GM12878 (cell line): Measurements from ENCODE around the gene GPR17. TPM values are rescaled to one million over a fixed set of nuclear protein-coding genes. Genes with fewer than 3 reads are reported as not detected.

ENCODE experiments used
- ATAC-seq: fragments of 200-7000 bp; cut with Tn5 transposase; 3 replicates; pipeline ENCODE4 v1.9.1; 2020; ENCODE audit warnings: mild to moderate bottlenecking, moderate library complexity
- BruUV-seq: library from RNA; stranded (reverse); fragments of 400-500 nt; replicated peaks from 2 replicates; lab custom pipeline; 2021; lab: Mats Ljungman, UMichigan
- CTCF ChIA-PET: fragments of 300-600 bp; sonication (Branson Sonifier 250); formaldehyde crosslinking; extraction: SDS; loops from one replicate; lab custom pipeline; 2021; ENCODE audit warnings: inconsistent platforms; lab: Yijun Ruan, JAX
- POLR2A ChIA-PET: fragments of 350-600 bp; formaldehyde crosslinking; extraction: SDS; loops from one replicate; lab custom pipeline; 2021; ENCODE audit warnings: inconsistent platforms; lab: Charles Lee
- RAD21 ChIA-PET: fragments of 300-600 bp; sonication (Branson Sonifier 250); formaldehyde crosslinking; loops from one replicate; lab custom pipeline; 2023; ENCODE audit warnings: antibody characterized with exemption; ENCODE audit not compliant: unreplicated experiment; lab: Charles Lee
- SMC1A ChIA-PET: fragments of 300-600 bp; sonication (Branson Sonifier 250); formaldehyde crosslinking; loops from one replicate; lab custom pipeline; 2023; ENCODE audit not compliant: unreplicated experiment, uncharacterized antibody; lab: Charles Lee
- DNase-seq: peaks from one replicate; pipeline ENCODE4 v3.0.0-alpha.2; 2011; ENCODE audit warnings: low read depth, low spot score
- FAIRE-seq: peaks from 3 replicates; lab custom pipeline; 2011; peaks lifted over from hg19 to GRCh38; lab: Jason Lieb, UNC
- H2AFZ ChIP-seq: 2 replicates; pipeline ENCODE4 v1.6.0; 2011; ENCODE audit warnings: low read depth, low read length, control low read depth; ENCODE audit not compliant: control insufficient read depth
- H3K27ac ChIP-seq: 2 replicates; pipeline ENCODE4 v1.5.1; 2011; ENCODE audit warnings: control low read depth; ENCODE audit not compliant: control insufficient read depth, insufficient read depth
- H3K27me3 ChIP-seq, 2 experiments: replicated peaks in 1 of 2; 2 replicates each; pipeline versions ENCODE4 v1.6.0 to v1.6.1; 2011; ENCODE audit warnings: low read length in 1 of 2; ENCODE audit not compliant: control insufficient read depth in 2 of 2, insufficient read depth in 2 of 2
- H3K36me3 ChIP-seq, 2 experiments: 2 replicates each; pipeline ENCODE4 v1.5.1; 2011; ENCODE audit warnings: low read length in 1 of 2; ENCODE audit not compliant: control insufficient read depth in 2 of 2, insufficient read depth in 2 of 2
- H3K4me1 ChIP-seq: 2 replicates; pipeline ENCODE4 v1.6.1; 2011; ENCODE audit warnings: mild to moderate bottlenecking, low read length, moderate library complexity, mixed read lengths; ENCODE audit not compliant: control insufficient read depth, insufficient read depth
- H3K4me2 ChIP-seq: 2 replicates; pipeline ENCODE4 v1.6.0; 2011; ENCODE audit warnings: control low read depth; ENCODE audit not compliant: control insufficient read depth, insufficient read depth
- H3K4me3 ChIP-seq: fragments of 200-600 bp; sonication (generic); 2 replicates; pipeline ENCODE4 v1.5.1; 2016
- H3K79me2 ChIP-seq: 2 replicates; pipeline ENCODE4 v1.6.0; 2011; ENCODE audit warnings: low read length; ENCODE audit not compliant: control insufficient read depth, insufficient read depth
- H3K9ac ChIP-seq: 2 replicates; pipeline ENCODE4 v1.8.0; 2011; ENCODE audit warnings: low read length, control low read depth, mixed read lengths; ENCODE audit not compliant: control insufficient read depth, insufficient read depth
- H3K9me3 ChIP-seq: replicated peaks from 3 replicates; pipeline ENCODE4 v1.5.1; 2011; ENCODE audit warnings: mild to moderate bottlenecking, low read length; ENCODE audit not compliant: control insufficient read depth, insufficient read depth
- H4K20me1 ChIP-seq: 2 replicates; pipeline ENCODE4 v1.6.0; 2011; ENCODE audit not compliant: control insufficient read depth, insufficient read depth
- BHLHE40 ChIP-seq, 2 experiments: fragments of 450-650 bp in 1 of 2; IDR thresholded peaks; 2 replicates each; pipeline ENCODE4 v1.6.1; 2011 to 2017; ENCODE audit warnings: low read depth in 2 of 2, borderline replicate concordance in 1 of 2, improper control_type of control experiment in 1 of 2, low read length in 1 of 2, mild to moderate bottlenecking in 1 of 2
- RBBP5 ChIP-seq: fragments of 200-600 bp; sonication (generic); conservative IDR thresholded peaks from 2 replicates; pipeline ENCODE4 v1.6.1; 2016
- SMARCA5 ChIP-seq: fragments of 450-650 bp; IDR thresholded peaks from 2 replicates; pipeline ENCODE4 v1.6.1; 2017; ENCODE audit warnings: mild to moderate bottlenecking
- STAT1 ChIP-seq: fragments of 450-650 bp; conservative IDR thresholded peaks from 2 replicates; pipeline ENCODE4 v1.6.1; 2014; ENCODE audit warnings: antibody characterized with exemption, mild to moderate bottlenecking
- ZBED1 ChIP-seq: IDR thresholded peaks from 2 replicates; pipeline ENCODE4 v1.6.1; 2016; ENCODE audit warnings: borderline replicate concordance
- ZZZ3 ChIP-seq: IDR thresholded peaks from 2 replicates; pipeline ENCODE4 v1.6.1; 2011; ENCODE audit warnings: low read depth; ENCODE audit not compliant: control insufficient read depth, insufficient read length
- WGBS: methylation state at CpG from one replicate; pipeline ENCODE4 v1.1.6; 2016; ENCODE audit warnings: low lambda C conversion rate; ENCODE audit not compliant: insufficient replicate concordance, insufficient coverage; ENCODE audit errors: missing lambda C conversion rate; 5-methylcytosine and 5-hydroxymethylcytosine counted together
- in situ Hi-C: fragments of 300-500 bp; cut with MboI; formaldehyde crosslinking; loops from 9 replicates; pipeline ENCODE4 v1.14.3; 2018; ENCODE audit warnings: mixed read lengths
- intact Hi-C: fragments of 100-400 bp; cut with micrococcal nuclease; formaldehyde crosslinking; loops from one replicate; pipeline ENCODE4 v1.14.2; 2022; ENCODE audit not compliant: unreplicated experiment
- polyA plus RNA-seq, 11 experiments: library from polyadenylated mRNA; depleted of rRNA in 4 of 11; unstranded in 6 of 11; stranded (reverse) in 5 of 11; fragments of >200 nt; fragmentation: Nextera tagmentation in 4 of 11; fragmentation: Illumina TruSeq in 1 of 11; extraction: Ambion mirVana in 4 of 11; extraction: Trizol in 1 of 11; gene quantifications; 1 replicate in 1 of 11; 2 replicates in 10 of 11; pipeline versions ENCODE4 v1.2.1 to v1.2.3, GENCODE V29; 2011 to 2016; ENCODE audit warnings: inconsistent platforms in 2 of 11, missing spikeins in 2 of 11, low read depth in 1 of 11
- total RNA-seq, 4 experiments: library from RNA; depleted of rRNA in 3 of 4; stranded (reverse); fragments of >200 nt in 3 of 4; fragmentation: Illumina TruSeq in 1 of 4; extraction: Trizol in 1 of 4; gene quantifications; 2 replicates each; pipeline versions ENCODE4 v1.2.1 to v1.2.3, GENCODE V29; 2013 to 2021
- TF ChIP-seq, protein P1 (sequence below): IDR thresholded peaks from 2 replicates; pipeline ENCODE4 v1.6.1; 2012; ENCODE audit warnings: mild to moderate bottlenecking, low read depth, low read length
- TF ChIP-seq, protein P2 (sequence below): fragments of 450-650 bp; formaldehyde crosslinking; IDR thresholded peaks from 2 replicates; pipeline ENCODE4 v1.5.0; 2022; ENCODE audit warnings: mild to moderate bottlenecking, missing genetic modification characterization

GPR17 gene
- total and polyA plus RNA-seq, 10 of the 15 experiments (the other 5 are each of a cell fraction or from before 2014, with no cell fraction given): not detected

DNA sequence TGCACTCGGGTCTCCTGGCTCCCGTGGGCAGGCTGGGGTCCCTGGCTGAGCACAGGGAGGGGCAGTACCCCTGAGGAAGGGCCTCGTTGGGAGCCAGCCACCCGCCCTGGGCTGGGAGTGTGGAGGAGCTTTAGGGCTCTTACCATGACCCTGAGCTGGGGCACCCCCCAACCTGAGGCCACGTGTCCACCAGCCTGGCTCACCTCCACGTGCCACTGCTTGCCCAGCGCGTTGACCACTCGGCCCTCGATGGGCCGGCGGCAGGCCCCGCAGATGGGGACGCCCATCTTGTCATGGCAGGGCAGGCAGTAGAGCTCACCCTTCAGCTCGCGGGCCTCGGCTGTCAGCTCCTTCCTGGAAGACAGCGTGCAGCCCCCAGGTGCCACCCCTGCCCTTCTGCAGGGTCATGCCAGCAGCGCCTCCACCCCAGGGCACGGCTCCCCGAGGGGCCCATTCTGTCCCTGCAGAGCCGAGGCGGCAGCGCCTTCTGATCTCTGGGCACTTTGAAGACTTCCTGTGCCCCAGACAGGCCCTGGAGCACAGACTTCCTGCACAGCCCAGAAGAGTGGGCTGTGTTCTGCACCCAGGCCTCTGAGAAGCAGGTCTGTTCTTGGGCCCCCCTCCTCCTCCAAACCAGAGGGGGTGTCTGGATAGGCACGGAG, 4.0 kb upstream of the GPR17 start:
- FAIRE-seq (no peak), DNase-seq (no peak), ATAC-seq (no peak)
- no peak overlapping the region for H2AFZ ChIP-seq
- SMC1A ChIA-PET: no interaction called here
- WGBS: 44% methylated on average over 25 of the region's 25 CpGs
- H4K20me1 ChIP-seq: no peaks in the 10 kb centered on the region
- RAD21 ChIA-PET: no interaction called here
- BruUV-seq: no TSS peak
- no peaks in the 10 kb centered on the region for H3K9me3 ChIP-seq
- CTCF ChIA-PET: interaction anchor here (1.8 to 1.9 kb wide), 2 partner anchors 8 to 50 kb away, joined by 7 read pairs; no protein-coding TSS in a partner anchor
- no peak overlapping the region for H3K9ac ChIP-seq
- intact Hi-C loops (no loop called here), in situ Hi-C loops (no loop called here)
- no peaks in the 10 kb centered on the region for H3K36me3 ChIP-seq
- POLR2A ChIA-PET: interaction anchor here (0.7 kb wide), 1 partner anchor 59 kb away, joined by 3 read pairs; the partner anchor contains the start of gene SFT2D3
- TF ChIP-seq SMARCA5: no peak
- no peak for TF ChIP-seq STAT1
- no peaks in the 10 kb centered on the region for H3K27me3 ChIP-seq
- no peak overlapping the region for H3K4me2 ChIP-seq
- H3K27ac ChIP-seq: no peak overlapping the region
- no peak overlapping the region for H3K4me3 ChIP-seq
- no peaks in the 10 kb centered on the region for H3K4me1 ChIP-seq
- H3K79me2 ChIP-seq: no peaks in the 10 kb centered on the region

DNA sequence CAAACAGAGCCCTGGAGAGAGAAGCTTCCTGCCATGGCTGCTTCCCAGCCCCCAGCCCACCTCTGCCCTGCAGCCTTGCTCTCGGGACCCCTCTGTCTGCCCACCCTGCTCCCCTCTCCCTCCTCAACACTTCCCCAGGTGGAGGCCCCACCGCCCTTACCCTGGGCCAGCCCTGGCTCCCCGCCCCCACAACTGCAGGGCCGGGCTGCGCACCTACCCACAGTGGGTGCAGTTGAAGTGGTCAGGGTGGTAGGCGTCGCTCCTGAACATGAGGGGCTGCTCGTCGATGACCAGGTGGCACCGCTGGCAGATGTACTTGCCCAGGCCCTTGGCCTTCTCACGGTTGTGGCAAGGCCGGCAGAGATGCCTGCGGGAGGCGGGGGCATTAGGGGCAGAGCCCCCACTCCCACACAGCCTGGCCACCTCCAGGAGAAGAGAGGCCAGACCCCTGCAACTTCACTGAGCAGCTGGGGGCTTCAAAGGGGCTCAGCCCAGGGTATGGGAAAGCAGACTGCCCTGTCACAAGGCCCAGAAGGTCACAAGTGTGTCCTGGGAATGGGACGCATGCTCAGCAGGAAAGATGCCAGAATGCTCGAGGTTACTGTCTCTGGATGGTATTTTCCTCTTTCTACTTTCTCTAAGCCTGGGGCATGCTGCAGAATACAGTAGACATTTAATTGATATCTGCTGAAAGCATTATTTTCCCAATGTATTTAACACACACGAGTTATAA, 3.1 kb upstream of the GPR17 start:
- Histone ChIP-seq H3K9ac (no peak overlapping the region), H3K4me3 (no peak overlapping the region), H2AFZ (no peak overlapping the region), H3K4me2 (no peak overlapping the region), H3K4me1 (no peaks in the 10 kb centered on the region), H3K36me3 (no peaks in the 10 kb centered on the region), H3K9me3 (no peaks in the 10 kb centered on the region), H3K79me2 (no peaks in the 10 kb centered on the region), H3K27ac (no peak overlapping the region), H4K20me1 (no peaks in the 10 kb centered on the region), H3K27me3 (no peaks in the 10 kb centered on the region)
- SMC1A ChIA-PET: no interaction called here
- POLR2A ChIA-PET: no interaction called here
- FAIRE-seq (no peak), ATAC-seq (no peak), DNase-seq (no peak)
- BruUV-seq: no TSS peak
- in situ Hi-C loops (no loop called here), intact Hi-C loops (no loop called here)
- CTCF ChIA-PET: interaction anchor here (1.9 kb wide), 1 partner anchor 51 kb away, joined by 7 read pairs; no protein-coding TSS in a partner anchor
- RAD21 ChIA-PET: no interaction called here
- WGBS: 63% methylated on average over 17 of the region's 17 CpGs
- no peak for TF ChIP-seq ZZZ3
- no peak for TF ChIP-seq BHLHE40 (IDR thresholded peaks at IDR 0.05; ENCODE audit: borderline replicate concordance in 1 of 2, low read depth in 2 of 2, low read length in 1 of 2)
- TF ChIP-seq ZBED1: no peak
- TF ChIP-seq, protein P1, sequence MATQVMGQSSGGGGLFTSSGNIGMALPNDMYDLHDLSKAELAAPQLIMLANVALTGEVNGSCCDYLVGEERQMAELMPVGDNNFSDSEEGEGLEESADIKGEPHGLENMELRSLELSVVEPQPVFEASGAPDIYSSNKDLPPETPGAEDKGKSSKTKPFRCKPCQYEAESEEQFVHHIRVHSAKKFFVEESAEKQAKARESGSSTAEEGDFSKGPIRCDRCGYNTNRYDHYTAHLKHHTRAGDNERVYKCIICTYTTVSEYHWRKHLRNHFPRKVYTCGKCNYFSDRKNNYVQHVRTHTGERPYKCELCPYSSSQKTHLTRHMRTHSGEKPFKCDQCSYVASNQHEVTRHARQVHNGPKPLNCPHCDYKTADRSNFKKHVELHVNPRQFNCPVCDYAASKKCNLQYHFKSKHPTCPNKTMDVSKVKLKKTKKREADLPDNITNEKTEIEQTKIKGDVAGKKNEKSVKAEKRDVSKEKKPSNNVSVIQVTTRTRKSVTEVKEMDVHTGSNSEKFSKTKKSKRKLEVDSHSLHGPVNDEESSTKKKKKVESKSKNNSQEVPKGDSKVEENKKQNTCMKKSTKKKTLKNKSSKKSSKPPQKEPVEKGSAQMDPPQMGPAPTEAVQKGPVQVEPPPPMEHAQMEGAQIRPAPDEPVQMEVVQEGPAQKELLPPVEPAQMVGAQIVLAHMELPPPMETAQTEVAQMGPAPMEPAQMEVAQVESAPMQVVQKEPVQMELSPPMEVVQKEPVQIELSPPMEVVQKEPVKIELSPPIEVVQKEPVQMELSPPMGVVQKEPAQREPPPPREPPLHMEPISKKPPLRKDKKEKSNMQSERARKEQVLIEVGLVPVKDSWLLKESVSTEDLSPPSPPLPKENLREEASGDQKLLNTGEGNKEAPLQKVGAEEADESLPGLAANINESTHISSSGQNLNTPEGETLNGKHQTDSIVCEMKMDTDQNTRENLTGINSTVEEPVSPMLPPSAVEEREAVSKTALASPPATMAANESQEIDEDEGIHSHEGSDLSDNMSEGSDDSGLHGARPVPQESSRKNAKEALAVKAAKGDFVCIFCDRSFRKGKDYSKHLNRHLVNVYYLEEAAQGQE: no peak
- TF ChIP-seq RBBP5: no peak
- TF ChIP-seq, protein P2, sequence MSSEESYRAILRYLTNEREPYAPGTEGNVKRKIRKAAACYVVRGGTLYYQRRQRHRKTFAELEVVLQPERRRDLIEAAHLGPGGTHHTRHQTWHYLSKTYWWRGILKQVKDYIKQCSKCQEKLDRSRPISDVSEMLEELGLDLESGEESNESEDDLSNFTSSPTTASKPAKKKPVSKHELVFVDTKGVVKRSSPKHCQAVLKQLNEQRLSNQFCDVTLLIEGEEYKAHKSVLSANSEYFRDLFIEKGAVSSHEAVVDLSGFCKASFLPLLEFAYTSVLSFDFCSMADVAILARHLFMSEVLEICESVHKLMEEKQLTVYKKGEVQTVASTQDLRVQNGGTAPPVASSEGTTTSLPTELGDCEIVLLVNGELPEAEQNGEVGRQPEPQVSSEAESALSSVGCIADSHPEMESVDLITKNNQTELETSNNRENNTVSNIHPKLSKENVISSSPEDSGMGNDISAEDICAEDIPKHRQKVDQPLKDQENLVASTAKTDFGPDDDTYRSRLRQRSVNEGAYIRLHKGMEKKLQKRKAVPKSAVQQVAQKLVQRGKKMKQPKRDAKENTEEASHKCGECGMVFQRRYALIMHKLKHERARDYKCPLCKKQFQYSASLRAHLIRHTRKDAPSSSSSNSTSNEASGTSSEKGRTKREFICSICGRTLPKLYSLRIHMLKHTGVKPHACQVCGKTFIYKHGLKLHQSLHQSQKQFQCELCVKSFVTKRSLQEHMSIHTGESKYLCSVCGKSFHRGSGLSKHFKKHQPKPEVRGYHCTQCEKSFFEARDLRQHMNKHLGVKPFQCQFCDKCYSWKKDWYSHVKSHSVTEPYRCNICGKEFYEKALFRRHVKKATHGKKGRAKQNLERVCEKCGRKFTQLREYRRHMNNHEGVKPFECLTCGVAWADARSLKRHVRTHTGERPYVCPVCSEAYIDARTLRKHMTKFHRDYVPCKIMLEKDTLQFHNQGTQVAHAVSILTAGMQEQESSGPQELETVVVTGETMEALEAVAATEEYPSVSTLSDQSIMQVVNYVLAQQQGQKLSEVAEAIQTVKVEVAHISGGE: no peak
